Measurements from ENCODE around the gene KRT39. TPM values are rescaled to one million over a fixed set of nuclear protein-coding genes. Genes with fewer than 3 reads are reported as not detected.

Gene KRT39
- total and polyA plus RNA-seq, 4 experiments from 2014 or later: not detected

DNA sequence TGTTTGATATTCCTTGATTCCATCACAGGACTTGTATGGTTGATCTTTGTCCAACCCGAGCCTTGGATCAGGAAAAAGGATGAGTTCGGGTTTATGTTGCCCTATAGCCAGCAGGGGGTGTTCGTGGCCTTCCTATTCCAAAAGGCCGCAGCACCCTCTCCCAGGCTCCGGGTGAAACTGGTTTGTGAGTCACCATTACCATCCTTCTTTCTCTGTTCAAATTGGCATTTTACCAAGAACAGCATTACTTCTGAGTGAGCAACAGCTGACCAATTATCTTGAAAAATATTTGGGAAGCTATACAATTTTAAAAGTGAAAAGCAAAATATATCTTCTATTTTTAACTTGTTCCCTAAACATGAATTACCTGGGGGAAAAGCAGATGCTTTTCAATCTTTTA is 57.4 kb downstream of the KRT39 start:
- Histone ChIP-seq H3K4me1 (ENCODE audit: insufficient read depth, low read length) (no peaks in the 10 kb centered on the region), H3K27me3 (ENCODE audit: insufficient read depth, low read length) (no peaks in the 10 kb centered on the region), H3K4me3 (ENCODE audit: low read length in 2 of 2) (no peak overlapping the region), H3K27ac (ENCODE audit: low read depth, low read length) (no peak overlapping the region), H3K9me3 (ENCODE audit: control insufficient read depth in 1 of 2, low read length in 2 of 2) (no peaks in the 10 kb centered on the region), H3K36me3 (ENCODE audit: insufficient read depth, low read length) (no peaks in the 10 kb centered on the region)
- intact Hi-C loops (cut with micrococcal nuclease): loop anchor here (1.0 to 2.0 kb wide), 6 partner anchors 107 to 757 kb away; no protein-coding TSS in a partner anchor
- POLR2A ChIA-PET (ENCODE audit: partially characterized antibody): no interaction called here
- no peak overlapping the region for H3K27ac Mint-ChIP-seq
- peaks cover 23 to 39% of the 10 kb centered on the region in 2 donors for H3K27me3 Mint-ChIP-seq
- no peaks in the 10 kb centered on the region for H3K36me3 Mint-ChIP-seq
- peak; percentile 48 to 69 (median 60) for DNase-seq
- no peak overlapping the region for H3K4me3 Mint-ChIP-seq
- H3K9me3 Mint-ChIP-seq: no peaks in the 10 kb centered on the region
- no peaks in the 10 kb centered on the region for H3K4me1 Mint-ChIP-seq
- CTCF ChIA-PET (ENCODE audit: partially characterized antibody): interaction anchor here (1.0 to 5.4 kb wide), 12 partner anchors 26 to 757 kb away, joined by 3 to 51 read pairs (median 6); no protein-coding TSS in a partner anchor

Other genes with a start within 250 kb of the KRT39 start
Only the 30 nearest of the 33 such genes appear.
- not detected for gene KRT26, start 194.7 kb downstream of the KRT39 start, total RNA-seq
- gene KRT26, start 194.7 kb downstream of the KRT39 start, polyA plus RNA-seq: not detected
- gene KRT27, start 184.4 kb downstream of the KRT39 start, total RNA-seq: not detected
- not detected for gene KRT27, start 184.4 kb downstream of the KRT39 start, polyA plus RNA-seq
- gene KRT28, start 167.0 kb downstream of the KRT39 start, total RNA-seq: not detected
- gene KRT28, start 167.0 kb downstream of the KRT39 start, polyA plus RNA-seq: not detected
- 10 to 100 TPM; 37.6 to 40.4 TPM for gene KRT10, start 144.3 kb downstream of the KRT39 start, total RNA-seq
- 100 to 1,000 TPM; 141 to 181 TPM for gene KRT10, start 144.3 kb downstream of the KRT39 start, polyA plus RNA-seq
- gene KRT12, start 99.7 kb downstream of the KRT39 start, total RNA-seq: not detected
- gene KRT12, start 99.7 kb downstream of the KRT39 start, polyA plus RNA-seq: not detected
- not detected for gene KRT20, start 81.7 kb downstream of the KRT39 start, total RNA-seq
- not detected for gene KRT20, start 81.7 kb downstream of the KRT39 start, polyA plus RNA-seq
- not detected for gene KRT23, start 29.3 kb downstream of the KRT39 start, total RNA-seq
- under 1 TPM in 1 of 2 donors, not detected in 1; 0.15 TPM for gene KRT23, start 29.3 kb downstream of the KRT39 start, polyA plus RNA-seq
- gene KRT40, start 17.4 kb upstream of the KRT39 start, total RNA-seq: not detected
- not detected for gene KRT40, start 17.4 kb upstream of the KRT39 start, polyA plus RNA-seq
- not detected for gene KRTAP3-3, start 27.2 kb upstream of the KRT39 start, total RNA-seq
- not detected for gene KRTAP3-3, start 27.2 kb upstream of the KRT39 start, polyA plus RNA-seq
- gene KRTAP3-2, start 33.0 kb upstream of the KRT39 start, total RNA-seq: not detected
- gene KRTAP3-2, start 33.0 kb upstream of the KRT39 start, polyA plus RNA-seq: not detected
- gene KRTAP3-1, start 42.2 kb upstream of the KRT39 start, total RNA-seq: not detected
- not detected for gene KRTAP3-1, start 42.2 kb upstream of the KRT39 start, polyA plus RNA-seq
- gene KRTAP1-5, start 60.3 kb upstream of the KRT39 start, total RNA-seq: not detected
- not detected for gene KRTAP1-5, start 60.3 kb upstream of the KRT39 start, polyA plus RNA-seq
- gene KRTAP1-4, start 63.2 kb upstream of the KRT39 start, total RNA-seq: not detected
- not detected for gene KRTAP1-4, start 63.2 kb upstream of the KRT39 start, polyA plus RNA-seq
- not detected for gene KRTAP1-3, start 67.9 kb upstream of the KRT39 start, total RNA-seq
- not detected for gene KRTAP1-3, start 67.9 kb upstream of the KRT39 start, polyA plus RNA-seq
- not detected for gene KRTAP1-1, start 74.5 kb upstream of the KRT39 start, total RNA-seq
- gene KRTAP1-1, start 74.5 kb upstream of the KRT39 start, polyA plus RNA-seq: not detected
- not detected for gene KRTAP2-1, start 80.4 kb upstream of the KRT39 start, total RNA-seq
- not detected for gene KRTAP2-1, start 80.4 kb upstream of the KRT39 start, polyA plus RNA-seq
- not detected for gene KRTAP2-2, start 88.3 kb upstream of the KRT39 start, total RNA-seq
- not detected for gene KRTAP2-2, start 88.3 kb upstream of the KRT39 start, polyA plus RNA-seq
- not detected for gene KRTAP2-3, start 93.2 kb upstream of the KRT39 start, total RNA-seq
- not detected for gene KRTAP2-3, start 93.2 kb upstream of the KRT39 start, polyA plus RNA-seq
- gene KRTAP2-4, start 98.9 kb upstream of the KRT39 start, total RNA-seq: not detected
- gene KRTAP2-4, start 98.9 kb upstream of the KRT39 start, polyA plus RNA-seq: not detected
- not detected for gene KRTAP4-7, start 117.2 kb upstream of the KRT39 start, total RNA-seq
- not detected for gene KRTAP4-7, start 117.2 kb upstream of the KRT39 start, polyA plus RNA-seq
- gene KRTAP4-8, start 131.2 kb upstream of the KRT39 start, total RNA-seq: not detected
- gene KRTAP4-8, start 131.2 kb upstream of the KRT39 start, polyA plus RNA-seq: not detected
- not detected for gene KRTAP4-16, start 135.3 kb upstream of the KRT39 start, total RNA-seq
- not detected for gene KRTAP4-16, start 135.3 kb upstream of the KRT39 start, polyA plus RNA-seq
- not detected for gene KRTAP4-9, start 138.4 kb upstream of the KRT39 start, total RNA-seq
- gene KRTAP4-9, start 138.4 kb upstream of the KRT39 start, polyA plus RNA-seq: not detected
- not detected for gene KRTAP4-11, start 151.4 kb upstream of the KRT39 start, total RNA-seq
- gene KRTAP4-11, start 151.4 kb upstream of the KRT39 start, polyA plus RNA-seq: not detected
- gene KRTAP4-12, start 157.2 kb upstream of the KRT39 start, total RNA-seq: not detected
- not detected for gene KRTAP4-12, start 157.2 kb upstream of the KRT39 start, polyA plus RNA-seq
- not detected for gene KRTAP4-6, start 173.6 kb upstream of the KRT39 start, total RNA-seq
- gene KRTAP4-6, start 173.6 kb upstream of the KRT39 start, polyA plus RNA-seq: under 1 TPM in 1 of 2 donors, not detected in 1; 0.24 TPM
- gene KRTAP4-5, start 182.9 kb upstream of the KRT39 start, total RNA-seq: not detected
- not detected for gene KRTAP4-5, start 182.9 kb upstream of the KRT39 start, polyA plus RNA-seq
- not detected for gene KRTAP4-4, start 193.8 kb upstream of the KRT39 start, total RNA-seq
- gene KRTAP4-4, start 193.8 kb upstream of the KRT39 start, polyA plus RNA-seq: not detected
- gene KRTAP4-3, start 201.3 kb upstream of the KRT39 start, total RNA-seq: not detected
- gene KRTAP4-3, start 201.3 kb upstream of the KRT39 start, polyA plus RNA-seq: not detected
- not detected for gene KRTAP4-2, start 211.3 kb upstream of the KRT39 start, total RNA-seq
- not detected for gene KRTAP4-2, start 211.3 kb upstream of the KRT39 start, polyA plus RNA-seq